GM12875 (cell line): Measurements from ENCODE around the gene TNXB.
"Not testable (repeated sequence)": the region's sequence is repeated elsewhere in the genome, so short reads cannot be mapped to it uniquely, and the experiment has no call there.

Source experiments
- H3K4me3 ChIP-seq: one replicate; pipeline ENCODE4 v1.5.1; 2011; ENCODE audit warnings: low read depth, low read length, control low read depth
- TF ChIP-seq, protein P1 (sequence below): IDR thresholded peaks from 2 replicates; pipeline ENCODE4 v1.5.1; 2011; ENCODE audit warnings: low read depth, mild to moderate bottlenecking, control low read depth, inconsistent platforms, low read length, moderate library complexity, borderline replicate concordance; ENCODE audit not compliant: insufficient read depth

Gene TNXB

DNA sequence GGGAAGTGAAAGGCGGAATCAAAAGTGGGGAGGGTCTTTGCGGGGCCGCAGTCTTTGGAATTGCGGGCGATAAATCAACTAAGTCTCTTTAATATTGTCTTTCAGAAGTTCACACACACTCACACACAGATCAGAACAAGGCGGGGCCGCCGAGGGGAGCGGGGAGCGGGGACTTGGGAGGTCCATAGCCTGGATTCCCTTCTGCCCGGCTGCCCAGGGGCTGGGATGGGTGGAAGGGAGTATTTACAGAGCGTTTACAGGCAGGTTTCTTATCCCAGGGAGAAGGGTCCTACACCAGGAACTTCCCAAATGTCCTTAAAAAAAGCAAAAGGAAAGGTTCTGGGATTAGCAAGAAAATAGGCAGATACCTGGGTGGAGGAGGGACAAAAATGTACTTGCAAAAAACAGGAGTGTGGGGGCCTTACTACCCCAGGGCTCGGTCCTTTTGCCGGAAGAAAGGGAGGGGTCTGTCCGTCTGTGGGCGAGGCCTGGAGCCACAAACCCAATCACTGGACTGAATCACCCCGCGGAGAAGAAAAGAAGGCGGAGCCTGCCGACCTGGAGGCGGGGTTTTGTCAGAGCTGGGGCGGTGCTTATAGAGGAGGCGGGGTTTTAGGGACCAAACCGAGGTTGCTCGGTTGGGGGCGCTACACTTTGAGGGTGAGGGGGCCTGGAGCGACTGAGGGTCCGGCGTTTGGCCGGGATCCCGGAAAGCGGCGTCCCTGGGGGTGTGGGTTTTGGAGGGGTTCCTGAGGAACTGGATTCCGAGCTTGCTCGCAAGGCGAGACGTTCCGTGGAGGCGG lies 39.4 kb upstream of the TNXB start:
- H3K4me3 ChIP-seq, result no peak overlapping the region
- TF ChIP-seq, protein P1, sequence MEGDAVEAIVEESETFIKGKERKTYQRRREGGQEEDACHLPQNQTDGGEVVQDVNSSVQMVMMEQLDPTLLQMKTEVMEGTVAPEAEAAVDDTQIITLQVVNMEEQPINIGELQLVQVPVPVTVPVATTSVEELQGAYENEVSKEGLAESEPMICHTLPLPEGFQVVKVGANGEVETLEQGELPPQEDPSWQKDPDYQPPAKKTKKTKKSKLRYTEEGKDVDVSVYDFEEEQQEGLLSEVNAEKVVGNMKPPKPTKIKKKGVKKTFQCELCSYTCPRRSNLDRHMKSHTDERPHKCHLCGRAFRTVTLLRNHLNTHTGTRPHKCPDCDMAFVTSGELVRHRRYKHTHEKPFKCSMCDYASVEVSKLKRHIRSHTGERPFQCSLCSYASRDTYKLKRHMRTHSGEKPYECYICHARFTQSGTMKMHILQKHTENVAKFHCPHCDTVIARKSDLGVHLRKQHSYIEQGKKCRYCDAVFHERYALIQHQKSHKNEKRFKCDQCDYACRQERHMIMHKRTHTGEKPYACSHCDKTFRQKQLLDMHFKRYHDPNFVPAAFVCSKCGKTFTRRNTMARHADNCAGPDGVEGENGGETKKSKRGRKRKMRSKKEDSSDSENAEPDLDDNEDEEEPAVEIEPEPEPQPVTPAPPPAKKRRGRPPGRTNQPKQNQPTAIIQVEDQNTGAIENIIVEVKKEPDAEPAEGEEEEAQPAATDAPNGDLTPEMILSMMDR, result no peak

DNA sequence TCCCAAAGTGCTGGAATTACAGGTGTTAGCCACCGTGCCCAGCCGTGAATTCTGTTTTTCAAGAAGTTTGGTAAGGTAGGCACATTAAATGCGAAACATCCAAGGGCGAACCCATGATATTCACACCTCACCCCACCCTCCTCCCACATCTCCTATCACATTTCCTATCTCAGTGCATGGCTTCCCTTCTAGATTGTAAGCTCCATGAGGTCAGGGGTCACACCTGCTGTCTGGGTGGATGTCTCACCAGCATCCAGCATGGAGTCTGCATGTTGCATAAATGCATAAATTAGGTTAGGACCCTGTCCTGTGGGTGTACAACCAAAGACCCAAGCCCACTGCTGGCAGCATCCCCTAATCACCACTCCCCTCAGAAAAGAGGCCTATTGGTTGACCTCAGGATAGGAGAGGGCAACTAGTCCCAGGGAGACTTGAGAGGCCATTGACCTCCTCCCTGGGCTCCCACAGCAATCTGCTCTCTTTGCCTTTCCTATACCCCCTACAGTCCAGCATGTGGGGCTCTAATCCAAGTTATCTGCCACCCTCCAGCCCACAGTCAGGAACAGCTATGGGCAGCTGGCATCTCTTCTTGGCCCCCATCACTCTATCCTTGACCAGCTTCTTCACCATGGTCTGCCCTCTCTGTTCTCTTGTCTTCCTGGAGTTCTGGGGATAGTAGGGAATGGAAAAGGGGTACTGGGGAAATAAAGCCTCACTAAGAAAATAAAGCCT lies 38.4 kb upstream of the TNXB start:
- no peak overlapping the region for H3K4me3 ChIP-seq
- TF ChIP-seq, protein P1, result no peak

DNA sequence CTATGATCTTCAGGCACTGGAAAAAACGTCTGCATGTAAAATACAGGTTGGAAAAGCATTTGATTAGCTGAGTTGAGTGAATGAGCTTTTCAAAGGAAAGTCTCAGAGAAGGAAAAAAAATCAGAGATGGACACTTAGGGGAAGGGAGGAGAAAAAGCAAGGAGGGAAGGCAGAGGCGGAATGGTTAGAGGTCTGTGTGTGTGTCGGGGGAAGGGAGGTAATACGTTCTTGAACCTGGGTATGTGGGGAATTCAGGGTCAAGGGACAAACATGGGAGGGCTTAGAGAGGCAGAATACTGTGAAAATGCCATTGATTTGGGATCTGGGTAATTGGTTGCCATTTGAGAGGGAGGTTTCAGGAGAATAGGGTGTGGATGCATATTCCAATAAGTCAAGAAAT lies 37.5 kb upstream of the TNXB start:
- H3K4me3 ChIP-seq, result no peak overlapping the region
- TF ChIP-seq, protein P1, result no peak

DNA sequence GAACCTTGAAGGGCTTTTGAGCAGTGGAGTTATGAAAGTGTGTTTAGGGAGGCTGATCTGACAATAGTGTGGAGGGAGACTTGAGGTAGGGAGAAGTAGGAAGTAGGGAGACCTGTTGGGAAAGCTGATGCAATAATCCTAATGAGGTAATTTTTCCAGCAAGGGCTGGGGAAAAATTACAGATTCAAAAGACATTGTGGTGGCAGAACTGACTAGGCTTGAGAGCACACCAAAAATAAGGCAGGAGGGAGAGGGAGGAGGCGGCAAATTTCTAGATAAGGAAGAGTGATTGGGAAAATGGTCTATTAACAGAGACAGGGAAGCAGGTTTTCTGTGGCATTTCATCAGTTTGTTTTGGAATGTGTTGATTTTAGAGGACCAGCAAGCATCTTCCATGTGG lies 37.1 kb upstream of the TNXB start:
- no peak overlapping the region for H3K4me3 ChIP-seq
- TF ChIP-seq, protein P1, result no peak

DNA sequence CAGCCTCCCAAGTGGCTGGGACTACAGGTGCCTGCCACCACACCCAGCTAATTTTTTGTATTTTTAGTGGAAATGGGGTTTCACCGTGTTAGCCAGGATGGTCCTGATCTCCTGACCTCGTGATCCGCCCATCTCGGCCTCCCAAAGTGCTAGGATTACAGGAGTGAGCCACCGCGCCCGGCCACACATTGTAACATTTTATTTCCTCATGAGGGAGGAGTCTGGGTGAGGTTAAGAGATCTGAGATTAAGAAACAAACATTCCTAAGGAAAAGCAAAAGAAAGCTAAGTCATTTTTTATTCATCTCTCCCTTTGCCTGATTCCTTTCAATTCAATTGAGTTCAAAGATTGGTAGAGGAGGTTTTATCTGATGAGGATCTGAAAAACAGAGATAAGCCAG lies 35.1 kb upstream of the TNXB start:
- not testable (repeated sequence) for H3K4me3 ChIP-seq

DNA sequence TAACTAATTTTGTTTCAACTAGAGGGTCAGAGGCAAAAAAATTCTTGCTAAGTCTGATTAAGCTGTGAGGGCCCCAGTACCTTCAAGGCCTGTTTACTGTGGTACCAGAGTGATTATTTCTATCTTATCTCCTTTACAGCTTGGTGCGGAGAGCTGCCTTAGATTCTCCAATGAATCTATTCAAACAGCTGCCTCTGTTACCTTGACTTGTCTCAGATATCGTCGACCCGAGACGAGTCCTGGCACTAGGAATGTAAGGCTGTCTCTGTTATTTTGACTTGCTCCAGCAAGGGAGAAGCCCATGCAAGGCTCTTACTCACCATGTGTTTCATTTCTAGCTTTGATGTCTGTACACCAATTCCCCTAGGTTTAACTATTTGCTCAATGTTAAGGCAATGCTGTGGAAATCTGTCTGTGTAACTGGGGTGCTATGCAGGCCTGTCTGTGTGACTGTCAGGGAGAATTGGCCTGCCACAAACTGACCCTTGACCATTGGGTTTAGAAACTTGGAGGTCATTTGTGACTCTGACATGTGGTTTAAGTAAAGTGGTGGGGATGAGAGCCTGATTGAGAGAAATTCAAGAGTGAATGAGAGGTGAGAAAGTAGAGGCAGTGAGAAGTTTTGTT lies 31.4 kb upstream of the TNXB start:
- no peak overlapping the region for H3K4me3 ChIP-seq
- TF ChIP-seq, protein P1, result no peak

DNA sequence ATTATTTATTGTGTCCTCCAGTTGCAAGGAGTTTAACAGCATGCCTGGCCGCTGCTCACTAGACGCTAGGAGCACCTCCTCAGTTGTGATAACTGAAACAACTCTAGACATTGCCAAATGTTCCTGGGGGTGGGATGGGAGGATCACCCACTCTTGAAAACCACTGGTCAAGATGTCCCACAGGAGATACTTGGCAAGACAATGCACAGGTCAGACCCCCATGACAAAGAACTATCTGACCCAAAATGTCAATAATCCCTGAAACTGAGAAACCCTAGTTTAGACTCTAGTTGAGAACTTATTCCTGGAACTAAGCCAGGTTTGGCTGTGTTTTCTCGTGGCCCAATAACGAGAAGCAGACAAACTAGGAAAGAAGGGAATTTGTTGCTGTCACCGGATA lies 30.5 kb upstream of the TNXB start:
- TF ChIP-seq, protein P1, result no peak

More for the DNA sequence above, 30.5 kb upstream of the TNXB start:
- no peak overlapping the region for H3K4me3 ChIP-seq
